Epithelial cell of proximal tubule (primary cell): ENCODE results near the gene WFDC6. TPM values are rescaled to one million over a fixed set of nuclear protein-coding genes. Genes with fewer than 3 reads are reported as not detected.
A peak's percentile ranks its signal among the peaks of the same experiment; 100 is the strongest.

Source experiments
- DNase-seq: peaks from one replicate; pipeline ENCODE4 v3.0.0-alpha.2; 2011; ENCODE audit warnings: low read depth
- H3K4me3 ChIP-seq: 2 replicates; pipeline ENCODE4 v1.5.1; 2011; ENCODE audit warnings: low read depth, mild to moderate bottlenecking, low read length
- total RNA-seq: library from RNA; depleted of rRNA; stranded (reverse); fragments of >200 nt; gene quantifications from 2 replicates; pipeline ENCODE4 v1.2.3, GENCODE V29; 2015
- TF ChIP-seq, protein P1 (sequence below): conservative IDR thresholded peaks from 2 replicates; pipeline ENCODE4 v1.5.1; 2012; ENCODE audit warnings: low read depth, mild to moderate bottlenecking, low read length

Gene WFDC6
- total RNA-seq, 1 donor from 2014 or later, result not detected

DNA sequence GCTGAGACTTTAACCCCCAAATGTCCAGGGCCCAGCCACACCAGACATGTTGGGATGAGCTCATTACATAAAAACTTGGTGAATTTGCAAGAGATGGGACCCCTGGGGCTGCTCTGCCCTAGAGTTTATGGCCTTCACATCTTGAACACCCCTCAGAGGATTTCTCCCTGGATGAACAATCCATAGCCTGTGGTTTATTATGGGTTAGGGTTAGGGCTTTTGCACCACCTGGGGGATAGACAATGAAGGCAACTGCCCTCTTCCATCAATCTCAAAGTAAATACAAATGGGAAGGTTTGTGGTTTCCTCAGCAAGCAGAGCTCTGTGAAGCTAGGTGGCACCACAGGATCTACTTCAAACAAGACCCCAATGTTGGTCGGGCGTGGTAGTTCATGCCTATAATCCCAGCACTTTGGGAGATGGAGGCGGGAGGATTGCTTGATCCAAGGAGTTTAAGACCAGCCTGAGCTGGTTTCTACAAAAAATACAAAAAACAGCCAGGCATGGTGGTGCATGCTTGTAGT, 41.2 kb downstream of the WFDC6 start:
- no peak for DNase-seq
- no peak overlapping the region for H3K4me3 ChIP-seq
- TF ChIP-seq, protein P1, sequence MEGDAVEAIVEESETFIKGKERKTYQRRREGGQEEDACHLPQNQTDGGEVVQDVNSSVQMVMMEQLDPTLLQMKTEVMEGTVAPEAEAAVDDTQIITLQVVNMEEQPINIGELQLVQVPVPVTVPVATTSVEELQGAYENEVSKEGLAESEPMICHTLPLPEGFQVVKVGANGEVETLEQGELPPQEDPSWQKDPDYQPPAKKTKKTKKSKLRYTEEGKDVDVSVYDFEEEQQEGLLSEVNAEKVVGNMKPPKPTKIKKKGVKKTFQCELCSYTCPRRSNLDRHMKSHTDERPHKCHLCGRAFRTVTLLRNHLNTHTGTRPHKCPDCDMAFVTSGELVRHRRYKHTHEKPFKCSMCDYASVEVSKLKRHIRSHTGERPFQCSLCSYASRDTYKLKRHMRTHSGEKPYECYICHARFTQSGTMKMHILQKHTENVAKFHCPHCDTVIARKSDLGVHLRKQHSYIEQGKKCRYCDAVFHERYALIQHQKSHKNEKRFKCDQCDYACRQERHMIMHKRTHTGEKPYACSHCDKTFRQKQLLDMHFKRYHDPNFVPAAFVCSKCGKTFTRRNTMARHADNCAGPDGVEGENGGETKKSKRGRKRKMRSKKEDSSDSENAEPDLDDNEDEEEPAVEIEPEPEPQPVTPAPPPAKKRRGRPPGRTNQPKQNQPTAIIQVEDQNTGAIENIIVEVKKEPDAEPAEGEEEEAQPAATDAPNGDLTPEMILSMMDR, result no peak

DNA sequence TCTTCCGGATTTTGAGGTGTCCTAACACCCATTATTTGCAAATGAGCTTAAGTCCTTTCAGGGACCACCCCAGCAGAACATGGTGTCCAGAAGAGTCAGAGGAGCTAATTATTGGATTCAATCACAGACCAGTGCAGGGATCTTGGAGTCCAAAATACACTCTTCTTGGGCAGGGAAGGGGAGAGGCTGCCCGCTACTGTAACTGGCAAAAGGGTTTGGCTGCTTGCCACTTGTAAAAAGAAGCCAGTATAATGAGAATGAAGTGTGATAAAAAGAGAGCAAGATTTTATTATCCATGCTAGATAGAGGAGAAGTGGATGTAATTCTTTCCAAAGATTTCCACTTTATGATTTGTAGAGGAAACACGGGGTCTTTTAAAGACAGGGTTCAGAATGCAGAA, 43.1 kb downstream of the WFDC6 start:
- TF ChIP-seq, protein P1, result no peak
- DNase-seq, result no peak
- no peak overlapping the region for H3K4me3 ChIP-seq

DNA sequence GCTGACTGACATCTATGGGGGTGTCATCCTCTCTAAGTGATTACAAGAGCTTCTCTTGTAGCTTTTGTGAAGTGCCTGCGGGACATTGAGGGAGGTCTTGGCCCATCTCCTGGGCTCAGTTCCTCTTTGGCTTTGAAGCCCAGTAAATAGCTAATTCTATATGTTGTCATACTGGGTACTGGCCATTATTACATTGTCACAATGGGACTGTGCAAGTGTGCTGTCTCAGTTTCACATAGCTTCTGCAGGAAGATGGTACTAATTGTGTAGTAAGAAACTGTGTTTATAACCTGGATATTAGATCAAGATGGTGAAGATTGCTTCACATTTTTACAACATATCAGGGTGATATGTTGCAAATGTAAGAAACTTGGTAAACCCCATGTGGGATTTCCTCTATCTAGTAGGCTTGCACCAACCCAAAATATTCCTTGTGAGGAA, 43.8 kb downstream of the WFDC6 start:
- H3K4me3 ChIP-seq, result no peak overlapping the region
- TF ChIP-seq, protein P1, result no peak
- no peak for DNase-seq

DNA sequence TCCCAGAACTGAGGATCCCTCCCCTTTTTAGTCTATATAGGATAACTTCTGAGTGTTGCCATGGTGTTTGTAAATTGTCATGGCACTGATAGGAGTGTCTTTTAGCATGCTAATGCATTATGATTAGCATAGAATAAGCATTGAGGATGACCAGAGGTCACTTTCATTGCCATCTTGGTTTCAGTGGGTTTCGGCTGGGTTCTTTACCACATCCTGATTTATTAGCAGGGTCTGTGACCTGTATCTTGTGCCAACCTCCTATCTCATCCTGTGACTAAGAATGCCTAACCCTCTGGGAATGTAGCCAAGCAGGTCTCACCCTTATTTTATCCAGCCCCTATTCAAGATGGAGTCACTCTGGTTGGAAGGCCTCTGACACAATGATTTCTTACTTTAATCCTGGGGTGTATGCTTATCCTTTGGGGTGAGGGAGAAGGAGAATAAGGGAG, 50.2 kb downstream of the WFDC6 start:
- no peak overlapping the region for H3K4me3 ChIP-seq
- DNase-seq, result peak; percentile 13
- TF ChIP-seq, protein P1, result no peak

DNA sequence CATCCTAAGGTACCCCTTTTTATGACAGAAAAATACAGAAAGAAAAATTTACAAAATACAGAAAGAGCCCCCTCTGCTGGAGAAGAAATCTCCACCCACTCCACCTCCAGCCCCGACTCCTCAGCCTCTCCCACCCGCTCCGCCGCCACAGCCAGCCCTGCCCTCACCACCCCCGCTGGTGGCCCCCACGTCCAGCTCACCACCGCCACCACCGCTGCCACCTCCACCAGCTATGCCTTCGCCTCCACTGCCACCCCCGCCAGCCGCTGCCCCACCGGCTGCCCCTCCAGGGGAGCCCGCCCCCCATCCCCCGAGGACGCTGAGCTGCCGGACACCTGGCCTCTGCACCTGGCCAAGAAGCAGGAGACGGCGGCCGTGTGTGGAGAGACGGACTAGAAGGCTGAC, 52.0 kb downstream of the WFDC6 start:
- DNase-seq, result no peak
- TF ChIP-seq, protein P1, result peak; percentile 33
- H3K4me3 ChIP-seq, result no peak overlapping the region

DNA sequence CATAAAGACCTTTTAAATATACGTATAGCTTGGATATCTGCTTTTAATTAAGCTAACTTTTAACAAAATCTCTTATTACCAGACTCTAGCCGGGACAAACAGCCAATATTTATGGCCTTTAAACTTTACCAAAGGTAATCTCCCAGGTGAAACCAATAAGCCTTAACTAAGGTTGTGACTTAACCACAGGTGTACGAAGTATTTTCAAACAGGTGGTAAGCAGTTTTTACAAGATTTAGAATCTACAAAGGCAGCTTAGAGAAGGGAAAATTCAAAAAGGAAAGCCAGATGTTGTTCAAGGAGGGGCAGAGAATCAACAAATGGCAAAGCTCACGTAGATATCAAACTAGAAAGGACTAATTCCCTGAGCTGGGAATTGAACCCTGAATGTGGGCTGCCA, 53.9 kb downstream of the WFDC6 start:
- TF ChIP-seq, protein P1, result no peak
- H3K4me3 ChIP-seq, result no peak overlapping the region
- DNase-seq, result no peak

DNA sequence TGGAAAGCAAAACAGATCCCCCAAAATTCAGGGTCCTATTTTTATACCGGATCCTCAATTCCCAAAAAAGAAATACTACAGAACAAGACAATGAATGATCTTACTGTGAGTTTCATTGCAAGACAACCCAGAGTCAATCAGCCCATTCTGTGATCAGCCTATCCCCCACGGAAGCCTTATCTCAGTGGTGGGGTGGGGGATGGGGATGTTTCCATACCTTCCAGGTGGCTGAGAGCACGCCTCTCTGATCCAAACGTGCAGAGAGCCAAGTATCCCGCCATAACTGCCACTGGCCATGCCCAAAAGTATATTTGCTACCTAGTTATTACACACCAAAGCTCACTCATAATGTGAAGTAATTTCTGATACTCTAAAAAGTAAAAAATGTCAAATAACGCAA, 54.6 kb downstream of the WFDC6 start:
- TF ChIP-seq, protein P1, result no peak
- no peak overlapping the region for H3K4me3 ChIP-seq
- DNase-seq, result no peak
